ENCODE results near the gene EIF3B.
"Not testable (repeated sequence)": the region's sequence is repeated elsewhere in the genome, so short reads cannot be mapped to it uniquely, and the experiment has no call there.

EIF3B gene

GRCh38 chr7:2354186-2354938 is at the start of gene EIF3B:
TSS of gene EIF3B (plus strand) at chr7:2354827. CDS start at chr7:2354922, 95 bp downstream.
- DNase-seq: peak; percentile 95

GRCh38 chr7:2305258-2305657 is 49.4 kb upstream of the EIF3B start:
- DNase-seq: not testable (repeated sequence)

- DNase-seq: no peak
Measured at GRCh38 chr7:2306688-2307087, 47.9 kb upstream of the EIF3B start.

DNA sequence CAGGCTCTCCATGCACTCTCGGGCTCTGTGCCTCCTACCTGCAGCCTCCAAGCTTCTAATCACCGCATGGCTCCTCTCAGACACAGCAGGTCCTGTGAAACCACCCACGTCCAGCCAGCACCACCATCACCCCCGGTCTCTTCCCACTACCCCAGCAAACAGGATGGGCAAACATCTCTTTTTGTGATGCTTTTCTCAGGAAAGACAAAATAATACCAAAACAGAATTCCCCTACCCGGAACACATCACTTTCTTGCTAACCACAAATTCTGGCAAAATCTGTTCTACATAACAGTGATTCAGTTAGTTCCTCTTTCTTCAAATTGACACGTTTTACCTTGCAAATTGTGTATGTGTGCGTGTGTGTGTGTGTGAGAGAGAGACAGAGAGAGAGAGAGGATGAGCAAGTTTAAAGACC is 46.9 kb upstream of the EIF3B start:
- DNase-seq: no peak

DNA sequence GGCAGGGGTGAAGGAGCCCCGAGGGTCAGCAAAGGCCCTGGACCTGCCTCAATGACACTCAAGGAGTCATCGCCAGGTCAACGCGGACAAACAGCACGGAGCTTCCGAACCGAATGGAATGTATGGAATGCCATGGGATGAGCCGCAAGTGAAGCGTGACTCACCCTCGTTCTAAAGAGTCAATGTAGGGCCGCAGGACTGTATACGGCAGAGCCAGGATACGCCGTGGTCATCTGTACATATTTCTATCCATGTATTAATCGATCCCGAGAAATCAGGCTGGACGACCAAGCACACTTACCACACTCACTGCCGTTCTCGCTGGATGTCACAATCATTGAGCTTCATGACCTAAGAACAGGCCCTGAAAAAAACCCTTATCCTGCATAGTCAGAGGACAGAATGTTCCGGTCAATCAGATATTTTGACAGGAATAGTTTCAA is 44.7 kb upstream of the EIF3B start:
- DNase-seq: no peak

DNA sequence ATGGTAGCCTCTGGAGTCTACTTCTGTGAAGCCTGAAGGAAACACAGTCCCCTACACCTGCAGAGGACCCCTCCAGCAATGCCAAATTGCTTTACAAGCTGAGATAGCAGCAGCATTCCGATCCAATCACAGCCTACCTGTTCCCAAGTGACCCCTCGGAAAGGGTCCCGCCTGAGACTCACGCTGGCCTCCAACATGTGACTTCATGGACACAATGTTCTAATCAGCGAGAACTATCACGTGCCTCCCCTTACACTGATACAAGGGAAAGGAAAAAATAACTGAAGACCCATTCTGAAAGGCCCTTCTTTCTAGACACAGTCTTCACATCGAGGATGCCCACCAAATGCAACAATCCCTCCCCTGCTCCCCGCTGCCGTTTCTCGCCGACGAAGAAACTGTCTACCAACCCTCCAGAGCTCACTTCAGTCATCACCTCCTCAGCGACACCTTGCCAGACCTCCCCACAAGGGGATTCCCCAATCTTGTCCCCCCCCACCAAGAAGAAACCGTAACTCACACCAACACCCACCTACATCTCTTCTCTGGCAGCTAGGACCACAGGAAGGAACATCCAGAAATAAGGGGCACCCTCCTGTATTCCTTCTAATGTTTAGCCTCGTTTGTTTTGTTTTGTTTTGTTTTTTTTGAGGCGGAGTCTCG is 42.2 kb upstream of the EIF3B start:
- no peak for DNase-seq

- DNase-seq: no peak
Measured at GRCh38 chr7:2313450-2314208, 41.0 kb upstream of the EIF3B start.

GRCh38 chr7:2314209-2314955 is 40.2 kb upstream of the EIF3B start, which contains the start of gene SNX8:
TSS of gene SNX8 (minus strand) at chr7:2314441. CDS start at chr7:2314421, 20 bp downstream.
- peak; percentile 99 for DNase-seq

DNA sequence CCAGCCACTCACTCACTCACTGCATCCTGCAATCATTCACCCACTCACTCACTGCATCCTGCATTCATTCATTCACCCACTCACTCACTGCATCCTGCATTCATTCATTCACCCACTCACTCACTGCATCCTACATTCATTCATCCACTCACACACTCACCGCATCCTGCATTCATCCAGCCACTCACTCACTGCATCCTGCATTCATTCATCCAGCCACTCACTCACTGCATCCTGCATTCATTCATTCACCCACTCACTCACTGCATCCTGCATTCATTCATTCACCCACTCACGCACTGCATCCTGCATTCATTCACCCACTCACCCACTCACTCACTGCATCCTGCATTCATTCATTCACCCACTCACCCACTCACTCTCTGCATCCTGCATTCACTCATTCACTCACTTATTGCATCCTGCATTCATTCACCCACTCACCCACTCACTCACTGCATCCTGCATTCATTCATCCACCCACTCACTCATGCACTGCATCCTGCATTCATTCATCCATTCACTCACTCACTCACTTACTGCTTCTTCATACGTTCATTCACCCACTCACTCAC is 39.6 kb upstream of the EIF3B start:
- not testable (repeated sequence) for DNase-seq

DNA sequence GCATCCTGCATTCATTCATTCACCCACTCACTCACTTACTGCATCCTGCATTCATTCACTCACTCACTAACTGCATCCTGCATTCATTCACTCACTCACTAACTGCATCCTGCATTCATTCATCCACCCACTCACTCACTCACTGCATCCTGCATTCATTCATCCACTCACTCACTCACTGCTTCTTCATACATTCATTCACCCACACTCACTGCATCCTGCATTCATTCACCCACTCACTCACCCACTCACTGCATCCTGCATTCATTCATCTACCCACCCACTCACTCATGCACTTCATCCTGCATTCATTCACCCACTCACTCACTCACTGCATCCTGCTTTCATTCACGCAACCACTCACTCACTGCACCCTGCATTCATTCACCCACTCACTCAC is 38.8 kb upstream of the EIF3B start:
- DNase-seq: no peak

DNA sequence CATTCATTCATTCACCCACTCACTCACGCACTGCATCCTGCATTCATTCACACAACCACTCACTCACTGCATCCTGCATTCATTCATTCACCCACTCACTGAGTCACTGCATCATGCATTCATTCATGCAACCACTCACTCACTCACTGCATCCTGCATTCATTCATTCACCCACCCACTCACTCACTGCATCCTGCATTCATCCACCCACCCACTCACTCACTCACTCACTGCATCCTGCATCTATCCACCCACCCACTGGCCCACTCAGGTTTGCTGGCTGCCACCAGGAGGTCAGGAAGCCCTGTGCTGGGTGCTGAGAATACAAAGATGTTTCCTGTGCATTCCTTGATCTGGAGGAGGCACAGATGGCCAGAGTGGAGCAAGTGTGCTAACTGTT is 38.0 kb upstream of the EIF3B start:
- no peak for DNase-seq

DNA sequence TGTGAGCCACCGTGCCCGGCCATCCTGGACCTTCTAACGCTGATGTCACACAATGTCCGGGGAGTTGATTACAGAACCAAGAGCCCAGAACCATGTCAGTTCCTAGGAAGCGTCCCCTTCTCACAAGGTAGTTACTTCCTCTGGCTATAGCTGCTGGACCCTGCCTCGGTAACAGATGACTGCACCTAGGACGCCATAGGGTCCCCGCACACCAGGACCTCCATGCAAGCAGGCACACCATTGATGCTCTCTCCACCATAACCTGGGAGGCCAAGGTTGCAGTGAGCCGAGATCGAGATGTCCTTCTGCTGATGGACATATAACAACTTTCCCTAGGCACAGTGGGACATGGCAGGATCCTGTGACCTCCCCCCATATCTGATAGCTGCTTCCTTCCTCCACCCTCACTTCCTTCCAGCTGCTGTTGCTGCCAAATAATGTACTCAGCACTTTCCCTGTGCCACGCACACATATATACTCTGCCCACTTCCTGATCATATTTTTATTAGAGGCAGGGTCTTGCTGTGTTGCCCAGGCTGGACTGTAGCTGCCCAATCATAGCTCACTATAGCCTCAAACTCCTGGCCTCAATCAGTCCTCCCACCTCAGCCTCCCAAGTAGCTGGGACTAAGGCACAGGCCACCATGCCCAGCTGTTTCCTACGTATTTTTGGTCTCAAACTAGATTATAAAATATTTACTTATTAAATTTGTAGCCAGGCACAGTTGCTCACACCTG is 36.9 kb upstream of the EIF3B start:
- DNase-seq: no peak

DNA sequence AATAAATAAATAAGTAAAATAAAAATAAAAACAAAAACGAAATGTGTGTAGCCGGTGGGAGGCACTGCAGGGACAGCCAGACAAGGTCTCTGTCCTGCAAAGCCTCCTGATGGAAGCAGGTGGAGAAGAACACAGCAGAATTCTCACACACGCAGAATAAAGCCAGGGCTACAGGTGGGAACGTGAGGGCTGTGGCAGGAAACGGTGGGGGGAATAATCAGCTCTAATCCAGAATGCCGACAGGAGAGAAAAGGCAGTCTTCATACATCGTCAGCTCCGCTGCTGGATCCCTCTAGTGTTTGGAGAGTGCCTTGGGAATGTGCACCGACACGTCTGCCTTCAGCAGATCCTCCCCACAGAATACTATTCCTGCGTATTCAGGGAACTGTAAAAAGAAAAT is 33.6 kb upstream of the EIF3B start:
- no peak for DNase-seq

- DNase-seq: no peak
Measured at GRCh38 chr7:2325162-2325561, 29.5 kb upstream of the EIF3B start.

GRCh38 chr7:2326951-2327350 is 27.7 kb upstream of the EIF3B start:
- no peak for DNase-seq

GRCh38 chr7:2330493-2330892 is 24.1 kb upstream of the EIF3B start:
- DNase-seq: no peak

- DNase-seq: no peak
Measured at GRCh38 chr7:2331707-2332106, 22.9 kb upstream of the EIF3B start.

- DNase-seq: not testable (repeated sequence)
Measured at GRCh38 chr7:2332606-2333231, 21.9 kb upstream of the EIF3B start.

GRCh38 chr7:2336626-2337299 is 17.9 kb upstream of the EIF3B start:
- no peak for DNase-seq

DNA sequence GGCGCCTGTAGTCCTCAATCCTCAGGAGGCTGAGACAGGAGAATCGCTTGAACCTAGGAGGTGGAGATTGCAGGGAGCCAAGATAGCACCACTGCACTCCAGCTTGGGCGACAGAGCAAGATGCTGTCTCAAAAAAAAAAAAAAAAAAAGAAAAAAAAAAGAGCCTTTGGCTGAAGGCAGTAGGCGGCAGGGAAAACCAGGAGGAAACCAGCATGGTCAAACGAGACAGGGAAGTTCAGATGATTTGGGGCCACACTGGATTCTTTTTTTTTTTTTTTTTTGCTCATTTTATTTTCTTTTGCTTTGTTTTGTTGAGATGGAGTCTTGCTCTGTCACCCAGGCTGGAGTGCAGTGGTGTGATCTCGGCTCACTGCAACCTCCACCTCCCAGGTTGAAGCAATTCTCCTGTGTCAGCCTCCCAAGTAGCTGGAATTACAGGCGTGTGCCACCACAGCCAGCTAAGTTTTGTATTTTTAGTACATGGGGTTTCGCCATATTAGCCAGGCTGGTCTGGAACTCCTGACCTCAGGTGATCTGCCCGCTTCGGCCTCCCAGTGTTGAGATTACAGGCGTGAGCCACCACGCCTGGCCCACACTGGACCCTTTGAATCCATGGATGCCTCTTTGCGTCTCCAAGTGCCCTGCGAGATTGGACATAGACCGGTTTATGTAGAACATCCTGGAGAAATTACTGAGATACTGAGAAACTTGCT is 7.1 kb upstream of the EIF3B start:
- DNase-seq: not testable (repeated sequence)

Measured in activated effector memory CD4-positive, alpha-beta T cell treated with anti-CD3 and anti-CD28 coated beads, Interleukin-2, amount 50 U/mL, for 16 hours (primary cell).